ENCODE data around the gene SEMA3B.
"Not testable (repeated sequence)": the region's sequence is repeated elsewhere in the genome, so short reads cannot be mapped to it uniquely, and the experiment has no call there.

The SEMA3B gene

DNA sequence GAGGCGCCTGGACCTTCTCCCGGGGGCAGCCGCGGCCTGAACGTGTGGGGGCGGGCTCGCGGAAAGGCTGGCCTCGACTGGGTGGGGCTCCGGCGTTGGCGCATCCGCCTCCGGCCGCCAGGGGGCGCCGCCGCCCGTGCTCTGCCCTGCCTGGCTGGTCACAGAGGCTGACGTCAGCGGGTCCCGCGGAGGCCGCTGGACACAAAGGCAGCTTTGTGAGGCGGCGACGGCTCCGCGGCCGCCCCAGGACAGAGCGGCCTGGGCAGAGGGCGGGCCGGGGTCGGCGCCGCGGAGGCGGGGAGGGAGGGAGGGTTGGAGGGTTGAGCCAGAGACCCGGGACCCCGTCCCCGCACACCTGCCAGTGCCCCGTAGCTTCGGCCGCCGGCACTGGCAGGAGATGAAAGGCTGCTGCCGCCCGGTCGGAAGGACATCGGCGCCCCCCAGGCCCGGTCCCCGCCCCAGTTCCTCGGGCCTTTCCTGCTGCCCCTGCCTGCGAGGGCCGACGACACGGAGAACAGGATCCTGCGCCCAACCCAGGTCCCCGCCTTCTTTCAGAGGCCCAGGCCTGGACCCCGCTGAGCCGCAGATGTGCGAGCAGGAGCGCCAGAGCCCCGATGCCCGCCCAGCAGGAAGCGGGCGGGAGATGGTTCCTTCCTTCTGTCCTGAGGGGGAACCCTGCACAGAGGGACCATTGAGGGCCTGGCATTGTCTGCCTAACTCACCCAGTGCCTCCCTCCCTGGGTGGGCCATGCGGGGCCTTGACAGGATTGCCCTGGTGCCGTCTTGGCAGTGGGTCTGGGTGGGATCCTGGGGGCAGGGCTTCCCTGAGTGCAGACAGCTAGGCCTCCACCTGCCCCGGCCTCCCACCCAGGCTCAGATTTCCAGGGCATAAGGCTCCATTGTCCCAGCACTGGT lies 8.7 kb upstream of the SEMA3B start:
- peak overlapping the region; percentile 93 for H2AFZ ChIP-seq (ENCODE audit: low read length)
- peak overlapping the region; percentile 83 for H3K9ac ChIP-seq (ENCODE audit: low read length)
- 0 out of 2 replicates have a peak, but pooled peaks cover 6% of the 10 kb centered on the region for H3F3A ChIP-seq (ENCODE audit: insufficient read depth, low read length)
- TF ChIP-seq, protein P1, sequence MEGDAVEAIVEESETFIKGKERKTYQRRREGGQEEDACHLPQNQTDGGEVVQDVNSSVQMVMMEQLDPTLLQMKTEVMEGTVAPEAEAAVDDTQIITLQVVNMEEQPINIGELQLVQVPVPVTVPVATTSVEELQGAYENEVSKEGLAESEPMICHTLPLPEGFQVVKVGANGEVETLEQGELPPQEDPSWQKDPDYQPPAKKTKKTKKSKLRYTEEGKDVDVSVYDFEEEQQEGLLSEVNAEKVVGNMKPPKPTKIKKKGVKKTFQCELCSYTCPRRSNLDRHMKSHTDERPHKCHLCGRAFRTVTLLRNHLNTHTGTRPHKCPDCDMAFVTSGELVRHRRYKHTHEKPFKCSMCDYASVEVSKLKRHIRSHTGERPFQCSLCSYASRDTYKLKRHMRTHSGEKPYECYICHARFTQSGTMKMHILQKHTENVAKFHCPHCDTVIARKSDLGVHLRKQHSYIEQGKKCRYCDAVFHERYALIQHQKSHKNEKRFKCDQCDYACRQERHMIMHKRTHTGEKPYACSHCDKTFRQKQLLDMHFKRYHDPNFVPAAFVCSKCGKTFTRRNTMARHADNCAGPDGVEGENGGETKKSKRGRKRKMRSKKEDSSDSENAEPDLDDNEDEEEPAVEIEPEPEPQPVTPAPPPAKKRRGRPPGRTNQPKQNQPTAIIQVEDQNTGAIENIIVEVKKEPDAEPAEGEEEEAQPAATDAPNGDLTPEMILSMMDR (IDR thresholded peaks at IDR 0.05; ENCODE audit: low read length), result peak; percentile 91
- no peak for TF ChIP-seq EZH2phosphoT487 (IDR thresholded peaks at IDR 0.05; ENCODE audit: low read length)
- peak; percentile 87 for DNase-seq
- no peak overlapping the region for H3K27ac ChIP-seq (ENCODE audit: low read length)
- H3K4me2 ChIP-seq (ENCODE audit: low read depth, low read length), result peak overlapping the region; percentile 99
- peaks cover 6% of the 10 kb centered on the region; the same call in 1 of the 2 replicates for H3K4me1 ChIP-seq (ENCODE audit: low read length)
- no peaks in the 10 kb centered on the region for H3K9me3 ChIP-seq (replicated peaks; ENCODE audit: insufficient read depth, low read length)
- no peaks in the 10 kb centered on the region for H3K79me2 ChIP-seq (ENCODE audit: low read length)
- H3K9me2 ChIP-seq (replicated peaks; ENCODE audit: insufficient read depth, low read length), result no peaks in the 10 kb centered on the region
- peak overlapping the region; percentile 76 for H3K4me3 ChIP-seq (ENCODE audit: low read length)
- H3K36me3 ChIP-seq (replicated peaks; ENCODE audit: insufficient read depth, low read length), result peaks cover 8% of the 10 kb centered on the region
- H4K20me1 ChIP-seq (ENCODE audit: insufficient read depth, low read length), result no peaks in the 10 kb centered on the region
- peaks cover 2% of the 10 kb centered on the region; the same call in 1 of the 2 replicates for H3K27me3 ChIP-seq (replicated peaks; ENCODE audit: insufficient read depth, low read length)

DNA sequence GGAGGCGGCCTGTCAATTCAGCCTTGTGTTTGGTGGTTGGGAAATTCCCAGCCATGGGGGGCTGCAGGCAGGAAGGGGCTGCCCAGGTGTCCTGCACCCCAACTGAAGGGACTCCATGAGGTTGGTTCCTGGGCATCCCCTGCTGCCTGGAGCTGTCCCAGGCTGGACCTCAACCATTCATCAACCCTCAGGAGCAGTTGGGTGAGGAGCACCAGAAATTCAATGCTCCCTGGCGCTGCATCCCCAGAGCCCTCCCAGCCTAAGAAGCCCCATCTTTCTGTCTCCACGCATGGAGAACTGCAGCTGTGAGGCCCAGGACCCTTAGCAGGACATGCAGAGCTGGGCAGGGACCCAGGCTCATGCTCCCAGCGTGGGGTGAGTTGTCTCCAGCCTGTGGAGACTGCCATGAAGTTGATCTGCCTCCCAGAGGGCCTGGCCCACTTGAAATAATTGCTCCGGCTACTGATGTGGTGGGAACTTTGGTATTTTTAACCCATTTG lies 8.0 kb upstream of the SEMA3B start:
- TF ChIP-seq, protein P1 (IDR thresholded peaks at IDR 0.05; ENCODE audit: low read length), result no peak
- no peak for TF ChIP-seq EZH2 (optimal IDR thresholded peaks at IDR 0.05; ENCODE audit: low read depth, low read length)
- no peak for TF ChIP-seq EZH2phosphoT487 (IDR thresholded peaks at IDR 0.05; ENCODE audit: low read length)
- H3K27me3 ChIP-seq (replicated peaks; ENCODE audit: insufficient read depth, low read length), result peaks cover 9% of the 10 kb centered on the region
- no peaks in the 10 kb centered on the region for H3K9me2 ChIP-seq (replicated peaks; ENCODE audit: insufficient read depth, low read length)
- peaks cover 8% of the 10 kb centered on the region for H3K36me3 ChIP-seq (replicated peaks; ENCODE audit: insufficient read depth, low read length)
- no peaks in the 10 kb centered on the region for H4K20me1 ChIP-seq (ENCODE audit: insufficient read depth, low read length)
- H2AFZ ChIP-seq (ENCODE audit: low read length), result no peak overlapping the region
- no peaks in the 10 kb centered on the region for H3K79me2 ChIP-seq (ENCODE audit: low read length)
- H3K9ac ChIP-seq (ENCODE audit: low read length), result peak overlapping the region; percentile 83; the same call in 1 of the 2 replicates
- no peak overlapping the region for H3K27ac ChIP-seq (ENCODE audit: low read length)
- peaks cover 6% of the 10 kb centered on the region; the same call in 1 of the 2 replicates for H3K4me1 ChIP-seq (ENCODE audit: low read length)
- no peaks in the 10 kb centered on the region for H3K9me3 ChIP-seq (replicated peaks; ENCODE audit: insufficient read depth, low read length)
- DNase-seq, result no peak
- H3K4me3 ChIP-seq (ENCODE audit: low read length), result peak overlapping the region; percentile 76
- H3K4me2 ChIP-seq (ENCODE audit: low read depth, low read length), result peak overlapping the region; percentile 99; the same call in 1 of the 2 replicates
- 0 out of 2 replicates have a peak, but pooled peaks cover 6% of the 10 kb centered on the region for H3F3A ChIP-seq (ENCODE audit: insufficient read depth, low read length)

DNA sequence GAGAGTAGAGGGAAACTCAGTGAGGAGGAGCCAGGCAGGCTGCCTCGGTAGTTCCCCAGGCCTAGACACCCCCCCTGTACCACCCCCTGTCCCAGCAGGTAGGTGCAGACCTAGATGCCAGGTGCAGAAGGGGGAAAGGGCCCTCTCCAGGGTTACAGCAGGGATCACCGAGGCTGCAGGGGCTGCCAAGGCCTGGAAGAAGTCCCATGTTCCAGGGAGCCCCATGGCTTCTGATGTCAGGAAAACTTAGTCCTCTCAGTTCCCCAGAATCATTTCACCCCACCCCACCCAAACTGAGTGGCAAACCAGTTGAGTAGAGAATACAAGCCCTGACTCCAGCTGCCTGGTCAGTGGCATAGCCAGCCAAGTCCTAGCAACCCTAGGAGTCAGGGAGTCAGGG lies 7.4 kb upstream of the SEMA3B start:
- peaks cover 8% of the 10 kb centered on the region for H3K36me3 ChIP-seq (replicated peaks; ENCODE audit: insufficient read depth, low read length)
- no peaks in the 10 kb centered on the region for H3K79me2 ChIP-seq (ENCODE audit: low read length)
- H4K20me1 ChIP-seq (ENCODE audit: insufficient read depth, low read length), result no peaks in the 10 kb centered on the region
- 0 out of 2 replicates have a peak, but pooled peaks cover 6% of the 10 kb centered on the region for H3F3A ChIP-seq (ENCODE audit: insufficient read depth, low read length)
- TF ChIP-seq, protein P1 (IDR thresholded peaks at IDR 0.05; ENCODE audit: low read length), result no peak
- TF ChIP-seq EZH2phosphoT487 (IDR thresholded peaks at IDR 0.05; ENCODE audit: low read length) (no peak), EZH2 (optimal IDR thresholded peaks at IDR 0.05; ENCODE audit: low read depth, low read length) (no peak)
- no peak overlapping the region for H3K4me3 ChIP-seq (ENCODE audit: low read length)
- peaks cover 14% of the 10 kb centered on the region for H3K27me3 ChIP-seq (replicated peaks; ENCODE audit: insufficient read depth, low read length)
- peaks cover 6% of the 10 kb centered on the region; the same call in 1 of the 2 replicates for H3K4me1 ChIP-seq (ENCODE audit: low read length)
- H3K4me2 ChIP-seq (ENCODE audit: low read depth, low read length), result no peak overlapping the region
- no peaks in the 10 kb centered on the region for H3K9me3 ChIP-seq (replicated peaks; ENCODE audit: insufficient read depth, low read length)
- no peak for DNase-seq
- H2AFZ ChIP-seq (ENCODE audit: low read length), result no peak overlapping the region
- no peak overlapping the region for H3K27ac ChIP-seq (ENCODE audit: low read length)
- H3K9me2 ChIP-seq (replicated peaks; ENCODE audit: insufficient read depth, low read length), result no peaks in the 10 kb centered on the region
- no peak overlapping the region for H3K9ac ChIP-seq (ENCODE audit: low read length)

DNA sequence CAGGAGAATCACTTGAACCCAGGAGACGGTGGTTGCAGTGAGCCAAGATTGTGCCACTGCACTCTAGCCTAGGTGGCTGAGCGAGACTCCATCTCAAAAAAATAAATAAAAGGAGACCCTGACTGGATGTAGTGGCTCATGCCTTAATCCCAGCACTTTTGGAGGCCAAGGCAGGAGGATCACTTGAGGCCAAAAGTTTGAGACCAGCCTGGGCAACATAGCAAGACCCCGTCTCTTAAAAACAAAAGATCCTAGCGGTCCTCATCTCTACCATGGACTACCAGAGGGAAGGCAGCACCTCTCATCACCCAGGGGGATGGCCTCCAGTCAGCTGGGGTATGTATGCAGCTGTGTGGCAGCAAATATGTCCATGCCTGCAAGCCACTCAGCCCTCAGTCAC lies 6.7 kb upstream of the SEMA3B start:
- H3F3A ChIP-seq (ENCODE audit: insufficient read depth, low read length); DNase-seq; H3K4me2 ChIP-seq (ENCODE audit: low read depth, low read length); H2AFZ ChIP-seq (ENCODE audit: low read length); H3K9me3 ChIP-seq (replicated peaks; ENCODE audit: insufficient read depth, low read length); H4K20me1 ChIP-seq (ENCODE audit: insufficient read depth, low read length); H3K27ac ChIP-seq (ENCODE audit: low read length); H3K4me1 ChIP-seq (ENCODE audit: low read length); H3K79me2 ChIP-seq (ENCODE audit: low read length); H3K9ac ChIP-seq (ENCODE audit: low read length); H3K4me3 ChIP-seq (ENCODE audit: low read length); H3K9me2 ChIP-seq (replicated peaks; ENCODE audit: insufficient read depth, low read length); H3K36me3 ChIP-seq (replicated peaks; ENCODE audit: insufficient read depth, low read length): not testable (repeated sequence)
- peaks cover 21% of the 10 kb centered on the region for H3K27me3 ChIP-seq (replicated peaks; ENCODE audit: insufficient read depth, low read length)
